Jurkat, Clone E6-1 (cell line): Measurements from ENCODE around the gene SBSN.
"Not testable (repeated sequence)": the region's sequence is repeated elsewhere in the genome, so short reads cannot be mapped to it uniquely, and the experiment has no call there.

Experiments used
- DNase-seq: peaks from one replicate; pipeline ENCODE4 v3.0.0-alpha.2; 2011; ENCODE audit warnings: low read depth, low spot score
- H3K4me3 ChIP-seq: 2 replicates; pipeline ENCODE4 v1.5.1; 2011; ENCODE audit warnings: mild to moderate bottlenecking, low read length, control low read depth, moderate library complexity

SBSN gene

DNA sequence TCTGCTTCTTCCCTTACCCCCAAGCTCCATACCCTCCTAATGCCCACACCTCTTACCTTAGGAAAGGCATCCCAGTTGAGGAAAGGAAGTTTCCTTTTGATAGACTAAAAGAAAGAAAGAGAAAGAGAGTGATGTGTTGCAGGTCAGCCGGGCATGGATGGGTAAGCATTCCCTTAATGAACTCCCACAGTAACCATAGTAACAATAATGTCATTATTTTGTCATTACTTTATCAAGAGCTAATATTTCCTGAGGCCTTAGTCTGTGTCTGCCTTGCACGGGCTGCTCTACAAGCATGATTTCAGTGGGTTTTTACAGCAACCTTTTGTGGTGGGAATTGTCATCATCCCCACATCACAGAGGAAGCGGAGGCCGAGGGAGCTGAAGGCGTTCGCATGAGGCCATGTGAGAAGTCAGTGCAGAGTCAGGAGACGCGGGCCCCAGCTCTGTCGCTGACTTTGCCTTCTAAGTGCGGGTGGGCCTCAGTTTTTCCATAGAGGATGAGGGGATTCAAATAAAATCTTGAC is 40.4 kb downstream of the SBSN start:
- DNase-seq: no peak
- no peak overlapping the region for H3K4me3 ChIP-seq

DNA sequence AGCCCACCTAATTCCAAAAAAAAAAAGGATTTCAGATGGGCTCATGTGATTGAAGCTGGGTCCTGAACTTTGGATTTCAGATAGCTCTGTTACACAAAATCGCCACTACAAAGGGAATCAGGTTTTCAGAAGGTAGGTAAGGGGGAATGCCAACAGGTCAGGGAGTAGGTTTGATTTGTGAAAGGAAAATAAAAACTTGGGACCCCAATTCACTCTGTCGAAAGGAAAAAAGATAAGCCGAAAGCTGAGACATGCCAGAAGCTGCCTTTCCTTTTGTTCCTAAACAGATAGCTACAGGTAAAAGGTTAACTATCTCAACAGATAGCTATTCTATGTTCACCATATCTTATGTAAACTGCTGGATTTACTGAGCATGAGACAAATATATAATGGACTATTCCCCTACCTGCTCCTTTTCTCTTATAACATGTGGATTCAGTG is 41.8 kb downstream of the SBSN start:
- no peak for DNase-seq
- H3K4me3 ChIP-seq: no peak overlapping the region

GRCh38 chr19:35484252-35485036 is 43.7 kb downstream of the SBSN start:
- H3K4me3 ChIP-seq: no peak overlapping the region

GRCh38 chr19:35483089-35483488 is 45.0 kb downstream of the SBSN start:
- no peak overlapping the region for H3K4me3 ChIP-seq
- DNase-seq: no peak

More at GRCh38 chr19:35484252-35485036, 43.7 kb downstream of the SBSN start:
- no peak for DNase-seq

GRCh38 chr19:35478794-35479677 is 49.1 kb downstream of the SBSN start:
- no peak for DNase-seq
- H3K4me3 ChIP-seq: no peak overlapping the region

- no peak for DNase-seq
- no peak overlapping the region for H3K4me3 ChIP-seq
Measured at GRCh38 chr19:35476149-35476548, 52.0 kb downstream of the SBSN start.

DNA sequence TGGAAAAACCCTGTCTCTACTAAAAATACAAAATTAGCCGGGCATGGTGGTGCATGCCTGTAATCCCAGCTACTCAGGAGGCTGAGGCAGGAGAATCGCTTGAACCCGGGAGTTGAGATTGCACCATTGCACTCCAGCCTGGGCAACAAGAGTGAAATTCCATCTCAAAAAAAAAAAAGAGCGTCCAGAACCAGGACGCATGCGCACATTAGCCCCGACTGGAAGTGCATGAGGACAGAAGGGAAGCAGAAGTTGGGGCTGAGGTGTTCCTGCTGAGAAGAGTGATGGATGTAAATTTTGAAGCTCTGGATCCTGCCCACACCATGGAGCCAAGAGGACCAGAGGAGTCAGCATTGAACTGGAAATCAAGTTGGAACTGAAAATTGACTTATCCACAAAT is 53.5 kb downstream of the SBSN start:
- DNase-seq, H3K4me3 ChIP-seq: not testable (repeated sequence)

DNA sequence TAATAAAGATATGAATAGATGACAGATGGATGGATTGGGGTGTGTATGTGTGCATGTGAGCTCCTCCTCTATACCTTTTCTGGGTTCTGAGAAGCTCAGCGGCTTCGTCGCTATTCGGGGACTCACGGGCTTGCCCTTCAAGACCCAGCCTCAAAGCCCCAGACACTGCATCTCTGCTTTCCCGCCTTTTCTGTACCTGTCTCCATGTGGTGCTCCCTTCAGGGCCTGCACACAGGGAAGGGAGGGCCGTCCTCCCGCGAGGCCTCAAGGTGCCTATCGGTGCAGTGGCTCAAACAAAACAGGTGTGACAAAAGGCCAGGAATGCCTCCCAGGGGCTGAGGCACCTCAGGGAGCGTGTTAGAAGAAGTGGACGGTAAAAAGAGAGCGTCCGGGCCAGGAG is 54.0 kb downstream of the SBSN start:
- DNase-seq: no peak
- H3K4me3 ChIP-seq: no peak overlapping the region
